ENCODE data around the gene IPPK. TPM values are rescaled to one million over a fixed set of nuclear protein-coding genes. Genes with fewer than 3 reads are reported as not detected.

The IPPK gene
- total and polyA plus RNA-seq, 8 donors = 1.9 to 6.5 (median 3.1) TPM

DNA sequence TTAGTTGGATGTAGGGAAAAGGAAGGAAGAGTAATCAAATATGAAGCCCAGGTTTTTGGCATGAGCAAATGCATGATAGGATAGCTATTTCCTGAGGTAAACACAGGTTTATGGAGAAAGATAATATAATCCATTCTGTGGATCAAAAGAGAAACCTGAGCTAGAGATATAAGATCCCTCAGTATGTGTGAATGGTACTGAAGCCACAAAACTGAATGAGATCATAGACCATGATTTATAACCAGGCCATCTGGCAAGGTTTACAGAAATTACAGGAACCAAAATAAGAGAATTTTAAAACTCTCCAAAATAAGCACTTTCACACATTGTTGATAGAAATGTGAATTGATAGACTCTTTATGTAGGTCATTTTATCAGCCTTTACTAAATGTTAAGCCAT, 105.4 kb downstream of the IPPK start:
- DNase-seq (no peak), FAIRE-seq (no peak), ATAC-seq (no peak)
- H3K27ac ChIP-seq = no peak overlapping the region
- no peak overlapping the region for H3K4me3 ChIP-seq
- no peaks in the 10 kb centered on the region for H3K4me1 ChIP-seq
- H3K9me3 ChIP-seq = no peaks in the 10 kb centered on the region
- no peak for TF ChIP-seq CTCF (IDR thresholded peaks at IDR 0.05)
- no peaks in the 10 kb centered on the region for H3K27me3 ChIP-seq
- no peaks in the 10 kb centered on the region for H3K36me3 ChIP-seq
- intact Hi-C loops (cut with DNase I) = no loop called here

Other genes with a start within 250 kb of the IPPK start
- 1 to 10 TPM in 2 of 6 donors, under 1 TPM in 3, not detected in 1; 0.19 to 2.4 (median 0.95) TPM for gene OMD, start 245.7 kb downstream of the IPPK start, total RNA-seq
- under 1 TPM; 0.38 to 0.52 TPM for gene OMD, start 245.7 kb downstream of the IPPK start, polyA plus RNA-seq
- 10 to 100 TPM in 1 of 6 donors, 1 to 10 TPM in 3, under 1 TPM in 2; 0.51 to 16.5 (median 2.4) TPM for gene ASPN, start 187.6 kb downstream of the IPPK start, total RNA-seq
- gene ASPN, start 187.6 kb downstream of the IPPK start, polyA plus RNA-seq = 1 to 10 TPM in 1 of 2 donors, under 1 TPM in 1; 0.53 to 2.3 TPM
- 1 to 10 TPM in 4 of 6 donors, under 1 TPM in 2; 0.56 to 3.2 (median 1.8) TPM for gene ECM2, start 134.1 kb downstream of the IPPK start, total RNA-seq
- gene ECM2, start 134.1 kb downstream of the IPPK start, polyA plus RNA-seq = 1 to 10 TPM in 1 of 2 donors, under 1 TPM in 1; 0.76 to 2.0 TPM
- 10 to 100 TPM in 1 of 6 donors, 1 to 10 TPM in 5; 5.6 to 13.2 (median 6.5) TPM for gene BICD2, start 94.7 kb upstream of the IPPK start, total RNA-seq
- gene BICD2, start 94.7 kb upstream of the IPPK start, polyA plus RNA-seq = 1 to 10 TPM; 4.9 to 5.4 TPM
- 1 to 10 TPM; 2.2 to 5.9 (median 2.8) TPM for gene ZNF484, start 207.9 kb upstream of the IPPK start, total RNA-seq
- gene ZNF484, start 207.9 kb upstream of the IPPK start, polyA plus RNA-seq = 1 to 10 TPM in 1 of 2 donors, under 1 TPM in 1; 0.84 to 2.0 TPM